HepG2 (cell line): ENCODE data around the gene CPLX3. TPM values are rescaled to one million over a fixed set of nuclear protein-coding genes. Genes with fewer than 3 reads are reported as not detected.

ENCODE experiments used
- ATAC-seq: fragments of 200-7000 bp; cut with Tn5 transposase; 3 replicates; pipeline ENCODE4 v1.9.1; 2020; ENCODE audit warnings: mild to moderate bottlenecking, moderate library complexity
- BruUV-seq: library from RNA; stranded (reverse); fragments of 400-500 nt; replicated peaks from 2 replicates; lab custom pipeline; 2021; lab: Mats Ljungman, UMichigan
- CTCF ChIA-PET: fragments of 300-600 bp; formaldehyde crosslinking; extraction: SDS; loops from one replicate; lab custom pipeline; 2021; ENCODE audit warnings: low total read pairs, inconsistent platforms, low intra/inter-chr PET ratio; lab: Yijun Ruan, JAX
- POLR2A ChIA-PET: fragments of 350-600 bp; sonication (Branson Sonifier 250); formaldehyde crosslinking; loops from one replicate; lab custom pipeline; 2020; ENCODE audit warnings: antibody characterized with exemption, inconsistent platforms; lab: Yijun Ruan, JAX
- DNase-seq: peaks from one replicate; pipeline ENCODE4 v3.0.0-alpha.2; 2015; ENCODE audit warnings: low spot score
- FAIRE-seq: peaks from 3 replicates; lab custom pipeline; 2011; peaks lifted over from hg19 to GRCh38; lab: Jason Lieb, UNC
- H2AFZ ChIP-seq: one replicate; pipeline ENCODE4 v1.6.1; 2011; ENCODE audit warnings: low read length, inconsistent platforms
- H3K27ac ChIP-seq: fragments of 300-600 bp; 3 replicates; pipeline ENCODE4 v1.8.0; 2011; ENCODE audit warnings: mixed run types, mild to moderate bottlenecking, mixed read lengths, low read length, inconsistent platforms; ENCODE audit not compliant: insufficient read depth; ENCODE audit errors: extremely low read length
- H3K27me3 ChIP-seq, 2 experiments: fragments of 200-600 bp in 1 of 2; 2 replicates in 1 of 2; 3 replicates in 1 of 2; pipeline versions ENCODE4 v1.6.0 to v1.8.0; 2011; ENCODE audit warnings: low read length in 2 of 2, mild to moderate bottlenecking in 2 of 2, moderate library complexity in 2 of 2, inconsistent platforms in 1 of 2; ENCODE audit not compliant: insufficient read depth in 2 of 2, control insufficient read depth in 1 of 2
- H3K36me3 ChIP-seq, 2 experiments: fragments of 200-600 bp in 1 of 2; replicated peaks in 1 of 2; 2 replicates in 1 of 2; 3 replicates in 1 of 2; pipeline versions ENCODE4 v1.5.1 to v1.8.0; 2011; ENCODE audit warnings: low read length in 2 of 2, inconsistent platforms in 1 of 2; ENCODE audit not compliant: insufficient read depth in 2 of 2, control insufficient read depth in 1 of 2
- H3K4me1 ChIP-seq: 2 replicates; pipeline ENCODE4 v1.5.1; 2012; ENCODE audit warnings: low read length, inconsistent platforms; ENCODE audit not compliant: insufficient read depth
- H3K4me2 ChIP-seq: 2 replicates; pipeline ENCODE4 v1.6.0; 2011; ENCODE audit warnings: low read depth, low read length, inconsistent platforms
- H3K4me3 ChIP-seq, 3 experiments: fragments of 200-600 bp in 1 of 3; sonication (generic), shearing (Covaris generic) in 1 of 3; replicated peaks in 1 of 3; 2 replicates each; pipeline ENCODE4 v1.5.1; 2011 to 2016; ENCODE audit warnings: low read length in 3 of 3, inconsistent platforms in 2 of 3, low read depth in 2 of 3, mild to moderate bottlenecking in 2 of 3, control low read depth in 1 of 3, mixed read lengths in 1 of 3; ENCODE audit not compliant: insufficient read depth in 1 of 3
- H3K79me2 ChIP-seq: one replicate; pipeline ENCODE4 v1.6.1; 2011; ENCODE audit warnings: low read length, inconsistent platforms; ENCODE audit not compliant: insufficient read depth
- H3K9ac ChIP-seq: 2 replicates; pipeline ENCODE4 v1.6.0; 2011; ENCODE audit warnings: mild to moderate bottlenecking, low read depth, low read length, inconsistent platforms; ENCODE audit not compliant: insufficient read depth
- H3K9me3 ChIP-seq: 2 replicates; pipeline ENCODE4 v1.5.1; 2012; ENCODE audit warnings: mild to moderate bottlenecking, low read length
- H4K20me1 ChIP-seq: 2 replicates; pipeline ENCODE4 v1.6.0; 2011; ENCODE audit warnings: inconsistent platforms, mild to moderate bottlenecking, low read length, moderate library complexity; ENCODE audit not compliant: insufficient read depth
- CENPT ChIP-seq: sonication (generic); formaldehyde crosslinking; IDR thresholded peaks from 2 replicates; pipeline ENCODE4 v1.8.0; 2022; ENCODE audit warnings: low read depth, mild to moderate bottlenecking, moderate library complexity, missing genetic modification reagents
- FOSL2 ChIP-seq: sonication (generic); formaldehyde crosslinking; IDR thresholded peaks from 2 replicates; pipeline ENCODE4 v1.4.0; 2020; ENCODE audit warnings: missing genetic modification reagents
- HNRNPUL1 ChIP-seq: fragments of 200-400 bp; formaldehyde crosslinking; IDR thresholded peaks from 2 replicates; pipeline ENCODE4 v1.6.1; 2017; ENCODE audit warnings: low read depth, mild to moderate bottlenecking, low read length, moderate library complexity
- IKZF4 ChIP-seq: sonication (generic); formaldehyde crosslinking; IDR thresholded peaks from 2 replicates; pipeline ENCODE4 v1.5.1; 2020; ENCODE audit warnings: borderline replicate concordance, mild to moderate bottlenecking, low read depth, missing genetic modification reagents; ENCODE audit errors: not compliant biosample characterization
- PLRG1 ChIP-seq: fragments of 450-650 bp; conservative IDR thresholded peaks from 2 replicates; pipeline ENCODE4 v1.6.1; 2016
- SOX5 ChIP-seq: IDR thresholded peaks from 2 replicates; pipeline ENCODE4 v1.6.1; 2016; ENCODE audit warnings: borderline replicate concordance
- ZNF180 ChIP-seq: sonication (generic); formaldehyde crosslinking; IDR thresholded peaks from 2 replicates; pipeline ENCODE4 v1.4.0; 2020; ENCODE audit warnings: low read depth, missing genetic modification reagents, borderline replicate concordance
- ZNF256 ChIP-seq: sonication (generic); formaldehyde crosslinking; conservative IDR thresholded peaks from 2 replicates; pipeline ENCODE4 v1.4.0; 2020; ENCODE audit warnings: missing genetic modification reagents
- ZSCAN31 ChIP-seq: sonication (generic); formaldehyde crosslinking; IDR thresholded peaks from 2 replicates; pipeline ENCODE4 v1.5.0; 2020; ENCODE audit warnings: low read depth, mild to moderate bottlenecking, missing genetic modification reagents
- WGBS: methylation state at CpG from one replicate; pipeline ENCODE4 v1.1.6; 2017; ENCODE audit warnings: low lambda C conversion rate; 5-methylcytosine and 5-hydroxymethylcytosine counted together
- in situ Hi-C: cut with HindIII; loops from 2 replicates; pipeline ENCODE4 v1.10.0; 2017; ENCODE audit warnings: low pct_unique_long_range_greater_than_20kb; ENCODE audit not compliant: extremely low pct_ligation_motif_present
- intact Hi-C: fragments of 100-400 bp; cut with micrococcal nuclease; formaldehyde crosslinking; loops from one replicate; pipeline ENCODE4 v1.10.0; 2022; ENCODE audit not compliant: unreplicated experiment
- polyA plus RNA-seq, 8 experiments: library from polyadenylated mRNA; depleted of rRNA in 3 of 8; stranded (reverse) in 7 of 8; unstranded in 1 of 8; fragments of >200 nt; fragmentation: Illumina TruSeq in 4 of 8; extraction: Trizol in 4 of 8; gene quantifications; 2 replicates each; pipeline versions ENCODE4 v1.2.1 to v1.2.3, GENCODE V29; 2011 to 2016; ENCODE audit warnings: low read depth in 4 of 8, missing spikeins in 1 of 8, mixed read lengths in 1 of 8; ENCODE audit not compliant: insufficient read depth in 1 of 8
- total RNA-seq, 5 experiments: library from RNA; depleted of rRNA; stranded (reverse); fragments of >200 nt; fragmentation: Illumina TruSeq; extraction: Trizol; gene quantifications; 2 replicates each; pipeline ENCODE4 v1.2.3, GENCODE V29; 2016; ENCODE audit warnings: low read depth in 1 of 5

CPLX3 gene
- total and polyA plus RNA-seq, 2 of the 13 experiments (the other 11 are each of a cell fraction or from before 2014, with no cell fraction given) = not detected

DNA sequence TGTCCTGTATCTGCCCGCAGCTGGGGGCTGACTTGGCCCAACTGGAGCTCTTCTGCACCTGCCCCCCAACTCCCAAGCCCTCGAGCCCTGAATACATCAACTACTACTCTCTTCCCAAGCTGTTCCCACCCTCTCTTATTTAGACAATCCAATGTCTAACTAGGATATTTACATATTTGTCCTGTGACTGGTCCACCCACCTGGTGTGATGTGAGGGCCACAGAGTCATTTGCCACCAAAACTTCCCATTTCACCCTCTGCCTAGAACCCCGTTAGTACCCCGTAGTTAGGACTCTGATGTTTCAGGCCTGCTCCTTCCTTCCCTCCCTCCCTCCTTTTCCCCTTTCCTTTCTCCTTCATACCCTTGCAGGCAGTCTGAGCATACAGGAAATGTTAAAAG lies 6.4 kb downstream of the CPLX3 start:
- no peak for DNase-seq
- H3K27me3 ChIP-seq = peaks cover 3 to 28% of the 10 kb centered on the region in 2 experiments; a peak in 3 of 5 replicates
- TF ChIP-seq ZSCAN31 (no peak), IKZF4 (CRISPR knock-in tag) (no peak), ZNF180 (CRISPR knock-in tag) (no peak), PLRG1 (no peak), SOX5 (CRISPR knock-in tag) (no peak), CENPT (no peak), ZNF256 (no peak), HNRNPUL1 (no peak), FOSL2 (no peak)
- intact Hi-C loops (no loop called here), in situ Hi-C loops (no loop called here)
- H3K9ac ChIP-seq = no peak overlapping the region
- peaks cover 30% of the 10 kb centered on the region for H3K4me1 ChIP-seq
- no peaks in the 10 kb centered on the region for H4K20me1 ChIP-seq
- no peaks in the 10 kb centered on the region for H3K79me2 ChIP-seq
- H3K4me3 ChIP-seq = no peak overlapping the region; a peak in 1 of 6 replicates
- no peak for FAIRE-seq
- no peak overlapping the region for H3K4me2 ChIP-seq
- ATAC-seq = no peak
- H3K9me3 ChIP-seq = no peaks in the 10 kb centered on the region
- no peak overlapping the region for H2AFZ ChIP-seq
- 12% methylated on average over 4 of the region's 4 CpGs for WGBS
- no TSS peak for BruUV-seq
- POLR2A ChIA-PET = interaction anchor here (0.6 kb wide), 1 partner anchor 25 kb away, joined by 3 read pairs; no protein-coding TSS in a partner anchor
- CTCF ChIA-PET = no interaction called here
- H3K36me3 ChIP-seq = peaks cover 0 to 3% of the 10 kb centered on the region in 2 experiments; a peak in 1 of 5 replicates
- H3K27ac ChIP-seq = no peak overlapping the region
